GM19351 (cell line): ENCODE data around the gene GNAI2.
A peak's percentile ranks its signal among the peaks of the same experiment; 100 is the strongest.

ENCODE experiments used
- ATAC-seq: cut with Tn5 transposase; IDR thresholded peaks from one replicate; pipeline ENCODE4 v1.9.1; 2021; ENCODE audit warnings: mild to moderate bottlenecking, moderate library complexity; ENCODE audit not compliant: unreplicated experiment

Gene GNAI2

GRCh38 chr3:50235716-50236483 lies at the start of gene GNAI2:
Gene GNAI2 (plus strand): TSS chr3:50236204. CDS start chr3:50236336, 132 bp downstream.
- peak; percentile 95 for ATAC-seq

GRCh38 chr3:50187750-50188149 lies 48.3 kb upstream of the GNAI2 start:
- no peak for ATAC-seq

GRCh38 chr3:50189274-50189673 lies 46.7 kb upstream of the GNAI2 start:
- ATAC-seq, result peak; percentile 54

GRCh38 chr3:50189989-50190388 lies 46.0 kb upstream of the GNAI2 start:
- ATAC-seq, result no peak

GRCh38 chr3:50190936-50191660 lies 44.9 kb upstream of the GNAI2 start, which contains the start of gene GNAT1:
Gene GNAT1 (plus strand): TSS chr3:50191610. CDS start chr3:50191726, 116 bp downstream.
- no peak for ATAC-seq

- ATAC-seq, result no peak
Measured at GRCh38 chr3:50192124-50192523, 43.9 kb upstream of the GNAI2 start.

- no peak for ATAC-seq
Measured at GRCh38 chr3:50192689-50193141, 43.3 kb upstream of the GNAI2 start.

- no peak for ATAC-seq
Measured at GRCh38 chr3:50193286-50193685, 42.7 kb upstream of the GNAI2 start.

GRCh38 chr3:50193746-50194127 lies 42.3 kb upstream of the GNAI2 start:
- no peak for ATAC-seq

- ATAC-seq, result no peak
Measured at GRCh38 chr3:50194128-50194902, 41.7 kb upstream of the GNAI2 start.

GRCh38 chr3:50194903-50195500 lies 41.0 kb upstream of the GNAI2 start:
- ATAC-seq, result no peak

- ATAC-seq, result no peak
Measured at GRCh38 chr3:50195501-50196252, 40.3 kb upstream of the GNAI2 start.

- no peak for ATAC-seq
Measured at GRCh38 chr3:50196253-50196801, 39.7 kb upstream of the GNAI2 start.

- ATAC-seq, result no peak
Measured at GRCh38 chr3:50201573-50202315, 34.3 kb upstream of the GNAI2 start.

GRCh38 chr3:50202353-50203112 lies 33.5 kb upstream of the GNAI2 start:
- no peak for ATAC-seq

GRCh38 chr3:50203113-50203808 lies 32.7 kb upstream of the GNAI2 start:
- ATAC-seq, result no peak

GRCh38 chr3:50203809-50204803 lies 31.9 kb upstream of the GNAI2 start:
- ATAC-seq, result no peak
